K562 (cell line): ENCODE results near the gene PXN. TPM values are rescaled to one million over a fixed set of nuclear protein-coding genes. Genes with fewer than 3 reads are reported as not detected.

Experiments
- AFF1 ChIP-seq, 2 experiments: fragments of 450-650 bp; IDR thresholded peaks; 2 replicates each; pipeline ENCODE4 v1.6.1; 2018; ENCODE audit warnings: mild to moderate bottlenecking in 2 of 2, low read depth in 1 of 2; ENCODE audit not compliant: partially characterized antibody in 2 of 2
- BRD9 ChIP-seq: fragments of 450-650 bp; IDR thresholded peaks from 2 replicates; pipeline ENCODE4 v1.6.1; 2018; ENCODE audit warnings: low read depth; ENCODE audit not compliant: partially characterized antibody
- CHD2 ChIP-seq: IDR thresholded peaks from 2 replicates; pipeline ENCODE4 v1.6.1; 2011; ENCODE audit warnings: low read depth, low read length
- CREB1 ChIP-seq, 2 experiments: sonication (generic) in 1 of 2; formaldehyde crosslinking in 1 of 2; IDR thresholded peaks; 2 replicates each; pipeline versions ENCODE4 v1.6.1 to v1.8.0; 2012 to 2022; ENCODE audit warnings: inconsistent platforms in 1 of 2, mild to moderate bottlenecking in 1 of 2, missing genetic modification reagents in 1 of 2, moderate library complexity in 1 of 2
- CREM ChIP-seq: IDR thresholded peaks from 2 replicates; pipeline ENCODE4 v1.6.1; 2014; ENCODE audit warnings: antibody characterized with exemption, low read depth
- EP300 ChIP-seq: IDR thresholded peaks from 2 replicates; pipeline ENCODE4 v1.6.1; 2012; ENCODE audit warnings: low read length, improper control_type of control experiment
- NRF1 ChIP-seq, 2 experiments: fragments of 450-650 bp; IDR thresholded peaks in 1 of 2; conservative IDR thresholded peaks in 1 of 2; 2 replicates each; pipeline ENCODE4 v1.6.1; 2014; ENCODE audit warnings: mild to moderate bottlenecking in 2 of 2
- PKNOX1 ChIP-seq: fragments of 450-650 bp; IDR thresholded peaks from 2 replicates; pipeline ENCODE4 v1.6.1; 2016
- SAFB2 ChIP-seq: fragments of 200-400 bp; formaldehyde crosslinking; IDR thresholded peaks from 2 replicates; pipeline ENCODE4 v1.6.1; 2018; ENCODE audit warnings: borderline replicate concordance, low read length, low read depth, moderate library complexity; ENCODE audit not compliant: severe bottlenecking
- SLC30A9 ChIP-seq: fragments of 250-450 bp; sonication (Bioruptor Pico); IDR thresholded peaks from 2 replicates; pipeline ENCODE4 v1.8.0; 2022; ENCODE audit warnings: mild to moderate bottlenecking, moderate library complexity
- ZEB2 ChIP-seq: fragments of 450-650 bp; IDR thresholded peaks from 2 replicates; pipeline ENCODE4 v1.6.1; 2016
- ZNF318 ChIP-seq, 2 experiments: fragments of 450-650 bp; IDR thresholded peaks; 2 replicates each; pipeline ENCODE4 v1.6.1; 2016; ENCODE audit warnings: mild to moderate bottlenecking in 2 of 2, borderline replicate concordance in 1 of 2, low read depth in 1 of 2, moderate library complexity in 1 of 2
- polyA plus RNA-seq, 8 experiments: library from polyadenylated mRNA; depleted of rRNA in 4 of 8; stranded (reverse) in 5 of 8; unstranded in 3 of 8; fragments of >200 nt; fragmentation: Nextera tagmentation in 2 of 8; fragmentation: Illumina TruSeq in 1 of 8; extraction: Ambion mirVana in 2 of 8; extraction: Trizol in 1 of 8; gene quantifications; 2 replicates each; pipeline versions ENCODE4 v1.2.1 to v1.2.3, GENCODE V29; 2011 to 2014; ENCODE audit warnings: inconsistent platforms in 1 of 8, missing spikeins in 1 of 8
- total RNA-seq, 7 experiments: library from RNA; depleted of rRNA in 6 of 7; stranded (reverse); fragments of >200 nt in 6 of 7; fragmentation: Illumina TruSeq in 2 of 7; extraction: Trizol in 2 of 7; gene quantifications; 2 replicates each; pipeline versions ENCODE4 v1.2.1 to v1.2.3, GENCODE V29; 2011 to 2021; ENCODE audit warnings: low replicate concordance in 1 of 7

PXN gene
- total and polyA plus RNA-seq, 9 of the 15 experiments (the other 6 are each of a cell fraction or from before 2014, with no cell fraction given), result 4.0 to 74.1 (median 18.6) TPM

- TF ChIP-seq ZNF318 (IDR thresholded peaks at IDR 0.05; ENCODE audit: borderline replicate concordance in 1 of 2, low read depth in 1 of 2), result peak in 1 of 2 experiments; percentile 70; a peak in 1 of 4 replicates
- TF ChIP-seq CREB1 (IDR thresholded peaks at IDR 0.05), result 0 out of 2 replicates have a peak, but pooled peaks have one; percentile 11
- TF ChIP-seq CREB1 (CRISPR knock-in tag; IDR thresholded peaks at IDR 0.05), result no peak
- TF ChIP-seq PKNOX1, result peak; percentile 90
- TF ChIP-seq CREM, result peak; percentile 70; the same call in 1 of the 2 replicates
- TF ChIP-seq AFF1 (IDR thresholded peaks at IDR 0.05; ENCODE audit: low read depth in 1 of 2, partially characterized antibody in 2 of 2), result peak in 1 of 2 experiments; percentile 17
- no peak for TF ChIP-seq CHD2
- TF ChIP-seq BRD9, result peak; percentile 43
- peak; percentile 50; the same call in 1 of the 2 replicates for TF ChIP-seq EP300
- TF ChIP-seq SLC30A9 (CRISPR knock-in tag), result no peak
- TF ChIP-seq NRF1 (conservative IDR thresholded peaks at IDR 0.05 in 1 of 2, IDR thresholded peaks at IDR 0.05 in 1 of 2), result peak; percentile 41 to 56
- TF ChIP-seq ZEB2, result peak; percentile 53; the same call in 1 of the 2 replicates
- no peak for TF ChIP-seq SAFB2
Measured at GRCh38 chr12:120234643-120235368, 30.7 kb downstream of the PXN start (continued).
